Natural killer cell (primary cell): Measurements from ENCODE around the gene NIPAL4. TPM values are rescaled to one million over a fixed set of nuclear protein-coding genes. Genes with fewer than 3 reads are reported as not detected.

Experiments
- ATAC-seq, 3 donors: fragments of 150-1000 bp in 2 of 3; fragments of 200-7000 bp in 1 of 3; cut with Tn5 transposase; 1 replicate in 1 of 3; 2 replicates in 2 of 3; pipeline ENCODE4 v1.10.0; 2021; ENCODE audit warnings: mild to moderate bottlenecking in 2 of 3, moderate library complexity in 2 of 3
- DNase-seq, 2 donors: peaks; one replicate each; pipeline versions ENCODE4 v3.0.0 to v3.0.0-alpha.2; 2013 to 2021; ENCODE audit warnings: mixed read lengths in 1 of 2
- H3K27ac ChIP-seq: one replicate; pipeline ENCODE4 v1.5.1; 2013; ENCODE audit warnings: mild to moderate bottlenecking, low read length
- H3K27me3 ChIP-seq: one replicate; pipeline ENCODE4 v1.6.1; 2013; ENCODE audit warnings: low read length; ENCODE audit not compliant: control insufficient read depth, insufficient read depth
- H3K36me3 ChIP-seq: one replicate; pipeline ENCODE4 v1.6.1; 2013; ENCODE audit warnings: low read length; ENCODE audit not compliant: control insufficient read depth, insufficient read depth
- H3K4me1 ChIP-seq: one replicate; pipeline ENCODE4 v1.6.1; 2013; ENCODE audit warnings: low read length; ENCODE audit not compliant: control insufficient read depth, insufficient read depth
- H3K4me3 ChIP-seq: one replicate; pipeline ENCODE4 v1.5.1; 2013; ENCODE audit warnings: low read length
- H3K9me3 ChIP-seq: one replicate; pipeline ENCODE4 v1.6.1; 2013; ENCODE audit warnings: low read length; ENCODE audit not compliant: control insufficient read depth, insufficient read depth
- H3K27ac Mint-ChIP-seq, 2 donors: one replicate each; pipeline ENCODE4 v1.8.0; 2022; ENCODE audit warnings: mild to moderate bottlenecking in 2 of 2, mixed read lengths in 2 of 2, moderate library complexity in 1 of 2
- H3K27me3 Mint-ChIP-seq, 2 donors: one replicate each; pipeline ENCODE4 v1.8.0; 2022; ENCODE audit warnings: low read depth in 2 of 2, mixed read lengths in 2 of 2
- H3K36me3 Mint-ChIP-seq: one replicate; pipeline ENCODE4 v1.8.0; 2022; ENCODE audit warnings: mixed read lengths
- H3K4me1 Mint-ChIP-seq, 2 donors: one replicate each; pipeline ENCODE4 v1.8.0; 2022; ENCODE audit warnings: mixed read lengths in 2 of 2
- H3K4me3 Mint-ChIP-seq: one replicate; pipeline ENCODE4 v1.8.0; 2022; ENCODE audit warnings: mild to moderate bottlenecking, moderate library complexity, mixed read lengths
- H3K9me3 Mint-ChIP-seq, 2 donors: one replicate each; pipeline ENCODE4 v1.8.0; 2022; ENCODE audit warnings: mixed read lengths in 2 of 2
- WGBS: methylation state at CpG from one replicate; pipeline ENCODE4 v1.1.7; 2013; ENCODE audit warnings: missing lambda C conversion rate; ENCODE audit not compliant: insufficient coverage; 5-methylcytosine and 5-hydroxymethylcytosine counted together
- intact Hi-C: fragments of 100-400 bp; cut with micrococcal nuclease; formaldehyde crosslinking; loops from one replicate; pipeline ENCODE4 v1.14.2; 2022
- total RNA-seq, 4 donors: library from RNA; stranded (reverse); fragments of 120-200 nt in 1 of 4; gene quantifications; one replicate each; pipeline versions ENCODE4 v1.2.3 to v1.2.4, GENCODE V29; 2013 to 2022
- TF ChIP-seq, protein P1 (sequence below): fragments of 200-600 bp; IDR thresholded peaks from one replicate; pipeline ENCODE4 v1.8.0; 2022; ENCODE audit warnings: antibody characterized with exemption

NIPAL4 gene
- total RNA-seq, 3 donors from 2014 or later (not counting 1 experiment from before 2014, with no cell fraction given) = 0.39 to 1.3 TPM; not detected in 1

DNA sequence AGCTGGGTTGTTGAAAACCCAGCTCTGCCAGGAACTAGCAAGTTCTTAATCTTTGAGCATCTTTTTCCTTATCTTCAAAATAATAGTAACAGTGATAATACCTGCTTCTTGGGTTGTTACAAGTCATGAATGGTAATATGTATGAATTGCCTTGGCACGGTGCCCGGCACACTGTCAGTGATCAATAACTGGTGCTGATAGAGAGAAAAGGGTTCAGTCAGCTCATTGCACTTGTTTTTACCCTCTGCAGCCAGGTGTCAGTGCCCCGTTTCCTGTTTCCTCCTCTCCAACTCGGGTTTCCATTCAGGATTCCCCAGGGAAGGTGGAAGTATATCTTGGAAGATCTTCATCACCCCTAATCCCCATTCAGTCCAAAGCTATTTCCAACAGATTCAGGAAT lies 15.8 kb upstream of the NIPAL4 start:
- WGBS = 61% methylated on average over 4 of the region's 4 CpGs
- Mint-ChIP-seq H3K4me1 (no peaks in the 10 kb centered on the region), H3K27me3 (peaks cover 11 to 13% of the 10 kb centered on the region in 2 donors), H3K9me3 (no peaks in the 10 kb centered on the region), H3K4me3 (no peak overlapping the region), H3K36me3 (no peaks in the 10 kb centered on the region), H3K27ac (no peak overlapping the region)
- Histone ChIP-seq H3K9me3 (no peaks in the 10 kb centered on the region), H3K27ac (no peak overlapping the region), H3K4me3 (no peak overlapping the region), H3K36me3 (no peaks in the 10 kb centered on the region), H3K4me1 (no peaks in the 10 kb centered on the region), H3K27me3 (no peaks in the 10 kb centered on the region)
- ATAC-seq = no peak
- DNase-seq = no peak
- TF ChIP-seq, protein P1, sequence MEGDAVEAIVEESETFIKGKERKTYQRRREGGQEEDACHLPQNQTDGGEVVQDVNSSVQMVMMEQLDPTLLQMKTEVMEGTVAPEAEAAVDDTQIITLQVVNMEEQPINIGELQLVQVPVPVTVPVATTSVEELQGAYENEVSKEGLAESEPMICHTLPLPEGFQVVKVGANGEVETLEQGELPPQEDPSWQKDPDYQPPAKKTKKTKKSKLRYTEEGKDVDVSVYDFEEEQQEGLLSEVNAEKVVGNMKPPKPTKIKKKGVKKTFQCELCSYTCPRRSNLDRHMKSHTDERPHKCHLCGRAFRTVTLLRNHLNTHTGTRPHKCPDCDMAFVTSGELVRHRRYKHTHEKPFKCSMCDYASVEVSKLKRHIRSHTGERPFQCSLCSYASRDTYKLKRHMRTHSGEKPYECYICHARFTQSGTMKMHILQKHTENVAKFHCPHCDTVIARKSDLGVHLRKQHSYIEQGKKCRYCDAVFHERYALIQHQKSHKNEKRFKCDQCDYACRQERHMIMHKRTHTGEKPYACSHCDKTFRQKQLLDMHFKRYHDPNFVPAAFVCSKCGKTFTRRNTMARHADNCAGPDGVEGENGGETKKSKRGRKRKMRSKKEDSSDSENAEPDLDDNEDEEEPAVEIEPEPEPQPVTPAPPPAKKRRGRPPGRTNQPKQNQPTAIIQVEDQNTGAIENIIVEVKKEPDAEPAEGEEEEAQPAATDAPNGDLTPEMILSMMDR = no peak
- intact Hi-C loops = no loop called here

DNA sequence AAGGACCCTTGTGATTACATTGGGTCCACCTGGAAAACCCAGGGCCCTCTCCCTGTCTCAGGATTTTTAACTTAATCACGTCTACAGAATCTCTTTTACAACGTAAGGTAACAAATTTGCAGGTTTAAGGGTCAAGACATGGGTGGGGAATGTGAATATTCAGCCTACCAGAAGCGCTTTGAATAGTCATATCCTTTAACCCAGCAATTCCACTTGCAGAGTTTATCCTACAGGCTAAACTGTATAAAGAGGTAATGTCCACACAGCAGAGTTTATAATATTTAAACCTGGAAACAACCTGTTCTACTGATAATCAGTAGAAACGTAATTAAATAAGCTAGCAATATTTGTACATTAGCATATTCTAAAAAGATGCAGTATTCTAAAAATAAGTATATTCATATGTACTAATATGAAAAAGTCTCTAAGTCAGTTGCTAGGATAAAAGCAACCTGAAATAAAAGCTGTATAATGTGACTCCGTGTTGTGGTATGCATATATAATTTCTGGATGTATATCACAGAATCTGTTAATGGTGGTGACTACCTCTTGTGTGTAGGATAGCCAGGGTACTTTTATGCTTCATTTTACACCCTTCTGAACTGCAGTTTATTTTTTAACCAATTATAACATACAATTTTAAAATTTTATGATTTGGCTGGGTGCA lies 14.1 kb upstream of the NIPAL4 start:
- no peak overlapping the region for H3K4me3 Mint-ChIP-seq
- Histone ChIP-seq H3K27ac (no peak overlapping the region), H3K27me3 (no peaks in the 10 kb centered on the region), H3K4me3 (no peak overlapping the region), H3K4me1 (no peaks in the 10 kb centered on the region), H3K36me3 (no peaks in the 10 kb centered on the region), H3K9me3 (no peaks in the 10 kb centered on the region)
- H3K27ac Mint-ChIP-seq = no peak overlapping the region
- no CpG with 5 or more reads among the region's 5 CpGs for WGBS
- H3K9me3 Mint-ChIP-seq = no peaks in the 10 kb centered on the region
- no peaks in the 10 kb centered on the region for H3K36me3 Mint-ChIP-seq
- TF ChIP-seq, protein P1 = no peak
- DNase-seq = no peak
- no peaks in the 10 kb centered on the region for H3K4me1 Mint-ChIP-seq
- peaks cover 10 to 11% of the 10 kb centered on the region in 2 donors for H3K27me3 Mint-ChIP-seq
- intact Hi-C loops = no loop called here
- no peak for ATAC-seq

DNA sequence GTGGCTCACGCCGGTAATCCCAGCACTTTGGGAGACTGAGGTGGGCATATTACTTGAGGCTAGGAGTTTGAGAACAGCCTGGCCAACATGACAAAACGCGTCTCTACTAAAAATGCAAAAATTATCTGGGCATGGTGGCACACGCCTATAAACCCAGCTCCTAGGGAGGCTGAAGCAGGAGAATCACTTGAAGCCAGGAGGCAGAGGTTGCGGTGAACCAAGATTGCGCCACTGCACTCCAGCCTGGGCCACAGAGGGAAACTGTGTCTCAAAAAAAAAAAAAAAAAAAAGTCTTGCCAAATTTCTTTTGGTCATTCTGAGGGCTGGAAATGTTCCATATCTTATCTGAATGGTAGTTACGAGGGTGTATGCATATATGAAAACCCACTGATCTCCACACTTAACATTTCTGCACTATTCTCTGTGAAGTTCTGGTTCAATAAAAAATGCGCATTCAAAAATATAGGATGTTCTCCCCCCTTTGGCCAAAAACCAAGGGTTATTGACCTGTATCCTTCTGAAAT lies 13.5 kb upstream of the NIPAL4 start:
- Histone ChIP-seq H3K4me3 (no peak overlapping the region), H3K4me1 (no peaks in the 10 kb centered on the region), H3K9me3 (no peaks in the 10 kb centered on the region), H3K36me3 (no peaks in the 10 kb centered on the region), H3K27me3 (no peaks in the 10 kb centered on the region), H3K27ac (no peak overlapping the region)
- DNase-seq (no peak), ATAC-seq (no peak)
- intact Hi-C loops = no loop called here
- Mint-ChIP-seq H3K9me3 (no peaks in the 10 kb centered on the region), H3K4me1 (no peaks in the 10 kb centered on the region), H3K27me3 (peaks cover 10 to 11% of the 10 kb centered on the region in 2 donors), H3K4me3 (no peak overlapping the region), H3K36me3 (no peaks in the 10 kb centered on the region), H3K27ac (no peak overlapping the region)
- 94% methylated on average over 8 of the region's 9 CpGs for WGBS
- TF ChIP-seq, protein P1 = no peak

DNA sequence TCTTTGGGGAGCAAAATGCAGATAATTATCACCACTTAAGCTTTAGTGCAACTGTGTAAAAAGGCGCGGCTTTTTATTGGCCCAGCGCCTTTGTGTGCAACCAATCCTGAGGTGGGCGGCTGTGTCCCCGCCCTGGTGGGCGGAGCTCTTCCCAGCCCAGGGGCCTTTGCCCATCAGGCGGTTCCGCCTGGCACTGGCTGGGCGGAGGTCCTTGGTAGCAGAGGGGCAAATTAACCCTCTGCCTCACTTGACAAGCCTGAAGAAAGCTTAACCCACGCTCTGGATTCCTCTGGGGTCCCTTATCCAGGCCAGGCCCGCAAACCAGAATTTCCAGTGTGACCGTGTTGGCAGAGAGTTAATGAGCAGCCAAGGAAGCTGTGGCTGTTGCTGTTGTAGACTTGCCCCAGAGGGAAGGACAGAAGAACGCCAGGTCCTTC lies 12.8 kb upstream of the NIPAL4 start:
- no peak overlapping the region for H3K27ac ChIP-seq
- H3K36me3 Mint-ChIP-seq = no peaks in the 10 kb centered on the region
- no peaks in the 10 kb centered on the region for H3K9me3 ChIP-seq
- H3K27ac Mint-ChIP-seq = no peak overlapping the region
- DNase-seq (no peak), ATAC-seq (no peak)
- H3K36me3 ChIP-seq = no peaks in the 10 kb centered on the region
- intact Hi-C loops = no loop called here
- H3K27me3 Mint-ChIP-seq = peaks cover 11 to 12% of the 10 kb centered on the region in 2 donors
- H3K4me3 ChIP-seq = no peak overlapping the region
- no peaks in the 10 kb centered on the region for H3K27me3 ChIP-seq
- no peaks in the 10 kb centered on the region for H3K4me1 ChIP-seq
- H3K4me3 Mint-ChIP-seq = no peak overlapping the region
- H3K9me3 Mint-ChIP-seq = no peaks in the 10 kb centered on the region
- TF ChIP-seq, protein P1 = no peak
- WGBS = 96% methylated on average over 13 of the region's 13 CpGs
- no peaks in the 10 kb centered on the region for H3K4me1 Mint-ChIP-seq
